ENCODE measurements around the gene KCNH1. TPM values are rescaled to one million over a fixed set of nuclear protein-coding genes. Genes with fewer than 3 reads are reported as not detected.

KCNH1 gene
- total and polyA plus RNA-seq, 2 experiments from 2014 or later: 0.28 TPM; not detected in 1

GRCh38 chr1:211019266-211019665 lies 114.7 kb downstream of the KCNH1 start (continued):
- TF ChIP-seq ZNF462 (CRISPR knock-in tag; IDR thresholded peaks at IDR 0.05): no peak
- TF ChIP-seq NANOG (IDR thresholded peaks at IDR 0.05; ENCODE audit: borderline replicate concordance): no peak
- TF ChIP-seq REST (IDR thresholded peaks at IDR 0.05; ENCODE audit: unreplicated experiment): no peak

GRCh38 chr1:211018690-211019089 lies 115.3 kb downstream of the KCNH1 start:
- H3K36me3 Mint-ChIP-seq (ENCODE audit: low read depth): no peaks in the 10 kb centered on the region
- H3K4me2 ChIP-seq: no peak overlapping the region
- 0 out of 3 replicates have a peak, but pooled peaks cover 3% of the 10 kb centered on the region for H3K9me3 Mint-ChIP-seq
- no peaks in the 10 kb centered on the region for H3K79me2 ChIP-seq (replicated peaks; ENCODE audit: insufficient read depth)
- no peaks in the 10 kb centered on the region for H3F3A ChIP-seq (replicated peaks; ENCODE audit: low read depth)
- DNase-seq (ENCODE audit: low spot score) (no peak), ATAC-seq (no peak)
- H2AFZ ChIP-seq: no peak overlapping the region
- H3K4me1 Mint-ChIP-seq: no peaks in the 10 kb centered on the region
- no peaks in the 10 kb centered on the region for H3K27me3 ChIP-seq (ENCODE audit: insufficient read depth)
- no peak overlapping the region for H3K4me3 ChIP-seq
- H3K36me3 ChIP-seq (ENCODE audit: insufficient read depth): no peaks in the 10 kb centered on the region
- H4K20me1 ChIP-seq (replicated peaks; ENCODE audit: insufficient read depth): no peaks in the 10 kb centered on the region
- H3K27ac Mint-ChIP-seq: no peak overlapping the region
- H3K9me2 ChIP-seq (ENCODE audit: insufficient read depth): no peaks in the 10 kb centered on the region
- no peak overlapping the region for H3K4me3 Mint-ChIP-seq
- no peaks in the 10 kb centered on the region for H3K27me3 Mint-ChIP-seq (ENCODE audit: insufficient read depth, low read depth, poor library complexity)
- H3K27ac ChIP-seq (ENCODE audit: low read depth): no peak overlapping the region
- H3K4me1 ChIP-seq (ENCODE audit: insufficient read depth): no peaks in the 10 kb centered on the region
- no peak for TF ChIP-seq ETS1 (IDR thresholded peaks at IDR 0.05)
- no peak for TF ChIP-seq POLR2AphosphoS5 (IDR thresholded peaks at IDR 0.05; ENCODE audit: low read depth)
- TF ChIP-seq EZH2 (IDR thresholded peaks at IDR 0.05; ENCODE audit: low read depth, unreplicated experiment): no peak
- no peak for TF ChIP-seq ZNF114 (CRISPR knock-in tag; IDR thresholded peaks at IDR 0.05)
- no peak for TF ChIP-seq STAT1 (IDR thresholded peaks at IDR 0.05; ENCODE audit: unreplicated experiment)
- no peak for TF ChIP-seq REST (IDR thresholded peaks at IDR 0.05; ENCODE audit: unreplicated experiment)
- TF ChIP-seq CREB1 (CRISPR knock-in tag; IDR thresholded peaks at IDR 0.05; ENCODE audit: low read depth): no peak
- TF ChIP-seq ZNF331 (CRISPR knock-in tag; IDR thresholded peaks at IDR 0.05; ENCODE audit: low read depth): no peak

Measured in GM23338 (cell line).